ENCODE results near the gene KCNA10. TPM values are rescaled to one million over a fixed set of nuclear protein-coding genes. Genes with fewer than 3 reads are reported as not detected.
"Not testable (repeated sequence)": the region's sequence is repeated elsewhere in the genome, so short reads cannot be mapped to it uniquely, and the experiment has no call there.

KCNA10 gene
- total and polyA plus RNA-seq, 10 donors: 0.28 TPM; not detected in 9

DNA sequence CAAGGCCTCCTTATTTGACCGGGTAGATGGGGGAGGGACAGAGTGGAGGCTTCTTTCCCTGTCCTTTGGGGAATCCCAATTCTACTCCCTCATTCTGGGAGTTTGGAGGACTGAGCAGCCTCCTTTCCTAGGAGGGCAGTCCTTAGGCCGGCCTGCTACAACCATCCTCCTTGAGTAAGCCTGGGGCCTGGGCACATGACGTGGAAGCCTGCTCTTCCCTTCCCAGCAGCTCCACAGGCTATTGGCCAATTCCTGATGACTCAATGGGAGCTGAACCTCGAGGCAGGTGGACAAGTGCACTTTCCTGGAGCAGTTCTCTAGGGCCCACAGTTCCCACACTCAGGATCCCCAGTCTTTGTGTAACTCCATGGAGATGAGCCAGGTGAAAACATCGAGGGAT, 3.1 kb downstream of the KCNA10 start:
- H3K36me3 ChIP-seq: no peaks in the 10 kb centered on the region
- DNase-seq: no peak
- H3K27ac ChIP-seq: no peak overlapping the region
- no peak for TF ChIP-seq POLR2A (IDR thresholded peaks at IDR 0.05)
- TF ChIP-seq POLR2AphosphoS5 (IDR thresholded peaks at IDR 0.05): no peak
- TF ChIP-seq, protein P1, sequence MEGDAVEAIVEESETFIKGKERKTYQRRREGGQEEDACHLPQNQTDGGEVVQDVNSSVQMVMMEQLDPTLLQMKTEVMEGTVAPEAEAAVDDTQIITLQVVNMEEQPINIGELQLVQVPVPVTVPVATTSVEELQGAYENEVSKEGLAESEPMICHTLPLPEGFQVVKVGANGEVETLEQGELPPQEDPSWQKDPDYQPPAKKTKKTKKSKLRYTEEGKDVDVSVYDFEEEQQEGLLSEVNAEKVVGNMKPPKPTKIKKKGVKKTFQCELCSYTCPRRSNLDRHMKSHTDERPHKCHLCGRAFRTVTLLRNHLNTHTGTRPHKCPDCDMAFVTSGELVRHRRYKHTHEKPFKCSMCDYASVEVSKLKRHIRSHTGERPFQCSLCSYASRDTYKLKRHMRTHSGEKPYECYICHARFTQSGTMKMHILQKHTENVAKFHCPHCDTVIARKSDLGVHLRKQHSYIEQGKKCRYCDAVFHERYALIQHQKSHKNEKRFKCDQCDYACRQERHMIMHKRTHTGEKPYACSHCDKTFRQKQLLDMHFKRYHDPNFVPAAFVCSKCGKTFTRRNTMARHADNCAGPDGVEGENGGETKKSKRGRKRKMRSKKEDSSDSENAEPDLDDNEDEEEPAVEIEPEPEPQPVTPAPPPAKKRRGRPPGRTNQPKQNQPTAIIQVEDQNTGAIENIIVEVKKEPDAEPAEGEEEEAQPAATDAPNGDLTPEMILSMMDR (IDR thresholded peaks at IDR 0.05 in 8 of 11, conservative IDR thresholded peaks at IDR 0.05 in 3 of 11): no peak
- WGBS, 5 donors: 75 to 82% (median 77%) methylated on average over 3 to 5 of the region's 5 CpGs
- no peaks in the 10 kb centered on the region for H3K27me3 ChIP-seq (replicated peaks in 1 of 7)
- no peaks in the 10 kb centered on the region for H3K9me3 ChIP-seq
- H3K4me3 ChIP-seq: no peak overlapping the region
- intact Hi-C loops (cut with DNase I; ENCODE audit: low total_unique reads): no loop called here
- no peaks in the 10 kb centered on the region for H3K4me1 ChIP-seq

DNA sequence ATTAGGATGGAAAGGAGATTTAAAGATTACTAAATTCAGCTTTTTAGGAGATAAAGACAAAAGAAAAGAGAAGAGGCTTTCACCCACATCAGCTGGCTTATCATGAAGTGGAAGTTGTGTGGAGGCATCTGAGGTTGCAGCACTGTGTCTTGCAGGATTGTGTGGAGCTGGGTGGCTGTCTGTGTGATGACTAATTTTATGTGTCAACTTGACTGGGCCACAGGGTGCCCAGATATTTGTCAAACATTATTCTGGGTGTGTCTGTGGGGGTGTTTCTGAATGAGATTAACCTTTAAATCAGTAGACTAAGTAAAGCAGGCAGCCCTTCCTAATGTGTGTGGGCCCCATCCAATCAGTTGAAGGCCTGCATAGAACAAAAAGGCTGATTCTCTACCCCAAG, 3.9 kb downstream of the KCNA10 start:
- intact Hi-C loops (cut with DNase I; ENCODE audit: low total_unique reads): no loop called here
- no peak overlapping the region for H3K27ac ChIP-seq

DNA sequence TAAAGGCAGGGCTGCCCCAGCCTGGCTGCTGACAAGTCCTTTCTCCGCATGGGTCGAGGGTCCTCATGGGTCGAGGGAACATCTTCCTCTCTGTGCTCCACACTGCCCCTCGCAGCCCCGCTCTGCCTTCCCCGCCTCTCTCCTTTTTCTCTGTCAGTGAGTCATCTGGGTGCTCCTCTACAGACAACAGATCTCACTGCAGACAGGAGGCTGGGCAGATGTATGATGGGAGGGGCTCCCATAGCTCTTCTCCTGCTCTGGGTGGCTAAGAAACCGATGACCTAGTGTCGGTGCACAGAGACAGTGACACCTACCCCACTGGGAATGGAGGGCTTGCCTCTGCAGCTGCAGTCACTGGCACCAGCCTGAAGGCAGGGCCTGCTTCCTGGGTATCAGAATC, 5.5 kb downstream of the KCNA10 start:
- WGBS, 5 donors: 76 to 89% (median 85%) methylated on average over 8 of the region's 8 CpGs
- no peak for DNase-seq
- H3K27ac ChIP-seq: no peak overlapping the region

More for the DNA sequence above, 3.9 kb downstream of the KCNA10 start:
- DNase-seq: no peak
- Histone ChIP-seq H3K4me1 (no peaks in the 10 kb centered on the region), H3K9me3 (no peaks in the 10 kb centered on the region), H3K27me3 (replicated peaks in 1 of 7) (no peaks in the 10 kb centered on the region), H3K4me3 (no peak overlapping the region), H3K36me3 (no peaks in the 10 kb centered on the region)
- TF ChIP-seq POLR2AphosphoS5 (IDR thresholded peaks at IDR 0.05) (no peak), POLR2A (IDR thresholded peaks at IDR 0.05) (no peak)
- TF ChIP-seq, protein P1 (IDR thresholded peaks at IDR 0.05 in 8 of 11, conservative IDR thresholded peaks at IDR 0.05 in 3 of 11): no peak

DNA sequence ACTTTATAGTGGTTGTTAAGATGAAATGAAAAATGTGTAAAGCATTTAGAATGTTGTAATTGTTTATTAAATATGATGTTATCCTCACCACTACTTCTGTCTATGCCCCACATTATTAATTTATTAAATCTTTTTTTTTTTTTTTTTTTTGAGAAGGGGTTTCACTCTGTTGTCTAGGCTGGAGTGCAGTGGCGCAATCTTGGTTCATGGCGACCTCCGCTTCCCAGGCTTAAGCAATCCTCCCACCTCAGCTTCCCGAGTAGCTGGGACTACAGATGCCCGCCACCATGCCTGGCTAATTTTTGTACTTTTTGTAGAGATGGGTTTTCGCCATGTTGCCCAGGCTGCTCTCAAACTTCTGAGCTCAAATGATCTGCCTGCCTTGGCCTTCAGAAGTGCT, 7.5 kb downstream of the KCNA10 start:
- no peaks in the 10 kb centered on the region for H3K9me3 ChIP-seq
- no peak overlapping the region for H3K27ac ChIP-seq
- DNase-seq: no peak
- intact Hi-C loops (cut with DNase I; ENCODE audit: low total_unique reads): no loop called here
- 58 to 89% (median 68%) methylated on average over 6 of the region's 6 CpGs for WGBS, 5 donors
- no peak overlapping the region for H3K4me3 ChIP-seq
- no peaks in the 10 kb centered on the region for H3K27me3 ChIP-seq (replicated peaks in 1 of 7)
- TF ChIP-seq POLR2A (IDR thresholded peaks at IDR 0.05) (no peak), POLR2AphosphoS5 (IDR thresholded peaks at IDR 0.05) (no peak)
- TF ChIP-seq, protein P1 (IDR thresholded peaks at IDR 0.05 in 8 of 11, conservative IDR thresholded peaks at IDR 0.05 in 3 of 11): no peak
- H3K36me3 ChIP-seq: no peaks in the 10 kb centered on the region
- H3K4me1 ChIP-seq: peaks cover 0 to 11% (median 3%) of the 10 kb centered on the region in 6 donors

More for the DNA sequence above, 5.5 kb downstream of the KCNA10 start:
- intact Hi-C loops (cut with DNase I; ENCODE audit: low total_unique reads): no loop called here
- Histone ChIP-seq H3K36me3 (no peaks in the 10 kb centered on the region), H3K4me3 (no peak overlapping the region), H3K27me3 (replicated peaks in 1 of 7) (no peaks in the 10 kb centered on the region), H3K9me3 (no peaks in the 10 kb centered on the region), H3K4me1 (peaks cover 0 to 3% (median 0%) of the 10 kb centered on the region in 6 donors)
- no peak for TF ChIP-seq POLR2A (IDR thresholded peaks at IDR 0.05)
- TF ChIP-seq, protein P1 (IDR thresholded peaks at IDR 0.05 in 8 of 11, conservative IDR thresholded peaks at IDR 0.05 in 3 of 11): no peak
- TF ChIP-seq POLR2AphosphoS5 (IDR thresholded peaks at IDR 0.05): no peak

DNA sequence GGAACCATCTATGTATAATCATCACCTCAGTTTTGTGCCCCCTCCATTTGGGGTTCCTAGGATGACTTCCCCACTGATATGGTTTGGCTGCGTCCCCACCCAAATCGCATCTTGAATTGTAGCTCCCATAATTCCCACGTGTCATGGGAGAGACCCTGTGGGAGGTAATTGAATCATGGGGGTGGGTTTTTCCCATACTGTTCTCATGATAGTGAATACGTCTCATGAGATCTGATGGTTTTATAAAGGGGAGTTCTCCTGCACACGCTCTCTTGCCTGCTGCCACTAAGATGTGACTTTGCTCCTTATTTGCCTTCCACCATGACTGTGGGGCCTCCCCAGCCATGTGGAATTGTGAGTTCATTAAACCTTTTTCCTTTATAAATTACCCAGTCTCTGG, 8.1 kb downstream of the KCNA10 start:
- H3K36me3 ChIP-seq; intact Hi-C loops (cut with DNase I; ENCODE audit: low total_unique reads); DNase-seq; H3K9me3 ChIP-seq; H3K4me3 ChIP-seq; H3K27me3 ChIP-seq (replicated peaks in 1 of 7); H3K27ac ChIP-seq: not testable (repeated sequence)
- H3K4me1 ChIP-seq: peaks cover 0 to 11% (median 3%) of the 10 kb centered on the region in 6 donors
- WGBS, 5 donors: 89 to 94% (median 91%) methylated on average over 5 of the region's 5 CpGs
